Uterus (tissue), 4 donors: ENCODE measurements around the gene MCM9. TPM values are rescaled to one million over a fixed set of nuclear protein-coding genes. Genes with fewer than 3 reads are reported as not detected.

Source experiments
- DNase-seq, 2 donors: peaks; one replicate each; pipeline ENCODE4 v3.0.0-alpha.2; 2019 to 2020
- H3K27ac ChIP-seq, 2 donors: fragments of 200-600 bp; sonication (generic); 1 replicate in 1 of 2; 2 replicates in 1 of 2; pipeline ENCODE4 v1.5.1; 2016 to 2018
- H3K27me3 ChIP-seq, 2 donors: fragments of 200-600 bp; sonication (generic); one replicate each; pipeline ENCODE4 v1.5.1; 2018 to 2019; ENCODE audit warnings: control low read depth in 1 of 2
- H3K36me3 ChIP-seq, 2 donors: fragments of 200-600 bp; sonication (generic); one replicate each; pipeline ENCODE4 v1.5.1; 2019; ENCODE audit warnings: control low read depth in 1 of 2
- H3K4me1 ChIP-seq, 2 donors: fragments of 200-600 bp; sonication (generic); one replicate each; pipeline ENCODE4 v1.5.1; 2018 to 2019; ENCODE audit warnings: control low read depth in 1 of 2
- H3K4me3 ChIP-seq, 2 donors: fragments of 200-600 bp; sonication (generic); 1 replicate in 1 of 2; 2 replicates in 1 of 2; pipeline ENCODE4 v1.5.1; 2018 to 2019; ENCODE audit warnings: mild to moderate bottlenecking in 1 of 2
- H3K9me3 ChIP-seq, 2 donors: fragments of 200-600 bp; sonication (generic); one replicate each; pipeline ENCODE4 v1.5.1; 2019; ENCODE audit warnings: control low read depth in 1 of 2
- CTCF ChIP-seq, 4 experiments: fragments of 200-600 bp in 2 of 4; fragments of 450-650 bp in 2 of 4; sonication (generic) in 2 of 4; IDR thresholded peaks; one replicate each; pipeline ENCODE4 v1.5.1; 2016 to 2019; ENCODE audit warnings: antibody characterized with exemption in 4 of 4, mild to moderate bottlenecking in 2 of 4, moderate library complexity in 1 of 4
- POLR2A ChIP-seq, 2 donors: fragments of 450-650 bp; IDR thresholded peaks; one replicate each; pipeline ENCODE4 v1.6.1; 2016; ENCODE audit warnings: antibody characterized with exemption in 2 of 2, mild to moderate bottlenecking in 1 of 2, moderate library complexity in 1 of 2
- intact Hi-C: fragments of 100-400 bp; cut with DNase I; formaldehyde crosslinking; loops from one replicate; pipeline ENCODE4 v1.15.1; 2023; ENCODE audit warnings: low total_unique reads
- total RNA-seq, 4 donors: library from RNA; depleted of rRNA in 3 of 4; stranded (reverse); fragments of >200 nt in 3 of 4; gene quantifications; one replicate each; pipeline versions ENCODE4 v1.1.0 to v1.2.4, GENCODE V29; 2014 to 2023
- donor health status: DM: yes; HTN: yes; CAD: no.

Gene MCM9
- total RNA-seq, 4 donors from 2014 or later: 4.4 to 40.0 (median 24.5) TPM

GRCh38 chr6:118865100-118865391, 69.9 kb downstream of the MCM9 start:
- no peaks in the 10 kb centered on the region for H3K9me3 ChIP-seq
- no peak overlapping the region for H3K27ac ChIP-seq
- H3K36me3 ChIP-seq: no peaks in the 10 kb centered on the region
- H3K27me3 ChIP-seq: no peaks in the 10 kb centered on the region
- H3K4me3 ChIP-seq: no peak overlapping the region
- no peak for DNase-seq
- H3K4me1 ChIP-seq: no peaks in the 10 kb centered on the region
- TF ChIP-seq CTCF (IDR thresholded peaks at IDR 0.05) (no peak), POLR2A (IDR thresholded peaks at IDR 0.05) (no peak)
- intact Hi-C loops: no loop called here

- H3K27me3 ChIP-seq: no peaks in the 10 kb centered on the region
- TF ChIP-seq CTCF (IDR thresholded peaks at IDR 0.05) (no peak), POLR2A (IDR thresholded peaks at IDR 0.05) (no peak)
- DNase-seq: no peak
- no peaks in the 10 kb centered on the region for H3K4me1 ChIP-seq
- no peak overlapping the region for H3K27ac ChIP-seq
- H3K9me3 ChIP-seq: no peaks in the 10 kb centered on the region
- H3K4me3 ChIP-seq: no peak overlapping the region
- intact Hi-C loops: no loop called here
- H3K36me3 ChIP-seq: no peaks in the 10 kb centered on the region
Measured at GRCh38 chr6:118864341-118865099, 70.4 kb downstream of the MCM9 start.

GRCh38 chr6:118862443-118862842, 72.5 kb downstream of the MCM9 start:
- Histone ChIP-seq H3K4me1 (no peaks in the 10 kb centered on the region), H3K9me3 (no peaks in the 10 kb centered on the region), H3K36me3 (no peaks in the 10 kb centered on the region), H3K27me3 (no peaks in the 10 kb centered on the region), H3K4me3 (no peak overlapping the region), H3K27ac (no peak overlapping the region)
- intact Hi-C loops: no loop called here
- TF ChIP-seq CTCF (IDR thresholded peaks at IDR 0.05): no peak
- no peak for TF ChIP-seq POLR2A (IDR thresholded peaks at IDR 0.05)
- no peak for DNase-seq

GRCh38 chr6:118860880-118861279, 74.1 kb downstream of the MCM9 start:
- Histone ChIP-seq H3K36me3 (no peaks in the 10 kb centered on the region), H3K4me1 (no peaks in the 10 kb centered on the region), H3K4me3 (no peak overlapping the region), H3K9me3 (no peaks in the 10 kb centered on the region), H3K27me3 (no peaks in the 10 kb centered on the region), H3K27ac (no peak overlapping the region)
- no peak for DNase-seq
- intact Hi-C loops: no loop called here
- TF ChIP-seq CTCF (IDR thresholded peaks at IDR 0.05): no peak

DNA sequence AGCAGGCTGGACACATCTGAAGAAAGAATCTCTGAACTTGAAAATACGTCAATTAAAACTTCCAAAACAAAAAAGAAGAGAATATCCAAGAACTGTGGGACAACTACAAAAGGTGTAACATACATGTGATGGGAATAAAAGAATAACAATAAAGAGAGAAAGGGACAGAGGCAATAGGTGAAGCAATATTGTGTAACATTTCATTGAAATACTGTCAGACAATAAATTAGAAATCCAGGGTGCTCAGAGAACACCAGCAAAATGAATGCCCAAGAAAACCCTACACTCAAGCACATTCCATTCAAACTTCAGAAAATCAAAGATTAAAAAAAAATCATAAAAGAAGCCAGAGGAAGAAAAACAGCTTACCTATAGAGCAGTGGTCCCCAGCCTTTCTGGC, 74.6 kb downstream of the MCM9 start:
- intact Hi-C loops: no loop called here
- TF ChIP-seq POLR2A (IDR thresholded peaks at IDR 0.05): no peak
- TF ChIP-seq CTCF (IDR thresholded peaks at IDR 0.05): no peak

More for the DNA sequence above, 74.6 kb downstream of the MCM9 start:
- DNase-seq: no peak
- H3K9me3 ChIP-seq: no peaks in the 10 kb centered on the region
- no peak overlapping the region for H3K4me3 ChIP-seq
- H3K27ac ChIP-seq: no peak overlapping the region
- H3K27me3 ChIP-seq: no peaks in the 10 kb centered on the region
- H3K4me1 ChIP-seq: no peaks in the 10 kb centered on the region
- H3K36me3 ChIP-seq: no peaks in the 10 kb centered on the region
